Esophagus squamous epithelium (tissue), 5 donors: Measurements from ENCODE around the gene FZD10. TPM values are rescaled to one million over a fixed set of nuclear protein-coding genes. Genes with fewer than 3 reads are reported as not detected.

ENCODE experiments used
- DNase-seq: peaks from one replicate; lab custom pipeline; 2025; lab: John Stamatoyannopoulos, UW
- H3K27ac ChIP-seq, 4 donors: fragments of 200-600 bp; sonication (generic); one replicate each; pipeline ENCODE4 v1.5.1; 2016 to 2019; ENCODE audit warnings: mild to moderate bottlenecking in 1 of 4
- H3K27me3 ChIP-seq, 4 donors: fragments of 200-600 bp; sonication (generic); 1 replicate in 3 of 4; 2 replicates in 1 of 4; pipeline versions ENCODE4 v1.5.1 to v1.6.0; 2017 to 2021; ENCODE audit warnings: antibody characterized with exemption in 1 of 4
- H3K36me3 ChIP-seq, 3 donors: fragments of 200-600 bp; sonication (generic); one replicate each; pipeline ENCODE4 v1.5.1; 2016 to 2019
- H3K4me1 ChIP-seq, 3 donors: fragments of 200-600 bp; sonication (generic); one replicate each; pipeline ENCODE4 v1.5.1; 2017 to 2019
- H3K4me3 ChIP-seq, 4 donors: fragments of 200-600 bp; sonication (generic); 1 replicate in 3 of 4; 2 replicates in 1 of 4; pipeline ENCODE4 v1.5.1; 2016 to 2019; ENCODE audit warnings: mild to moderate bottlenecking in 2 of 4, moderate library complexity in 1 of 4
- H3K9me3 ChIP-seq, 3 donors: fragments of 200-600 bp; sonication (generic); one replicate each; pipeline ENCODE4 v1.5.1; 2016 to 2019
- CTCF ChIP-seq, 6 experiments: fragments of 450-650 bp in 4 of 6; fragments of 200-600 bp in 2 of 6; sonication (generic) in 2 of 6; IDR thresholded peaks; one replicate each; pipeline ENCODE4 v1.5.1; 2016 to 2019; ENCODE audit warnings: antibody characterized with exemption in 6 of 6, mild to moderate bottlenecking in 4 of 6, moderate library complexity in 4 of 6
- POLR2A ChIP-seq, 4 donors: fragments of 450-650 bp; IDR thresholded peaks; one replicate each; pipeline ENCODE4 v1.6.1; 2017; ENCODE audit warnings: antibody characterized with exemption in 4 of 4, mild to moderate bottlenecking in 4 of 4, moderate library complexity in 3 of 4
- WGBS, 2 donors: methylation state at CpG; one replicate each; pipeline ENCODE4 v1.1.5; 2018; 5-methylcytosine and 5-hydroxymethylcytosine counted together
- intact Hi-C: fragments of 100-400 bp; cut with DNase I; formaldehyde crosslinking; loops from one replicate; pipeline ENCODE4 v1.15.0; 2022
- total RNA-seq, 4 donors: library from RNA; depleted of rRNA; stranded (reverse); fragments of >200 nt; gene quantifications; one replicate each; pipeline ENCODE4 v1.1.0, GENCODE V29; 2016
- donor health status: DM: yes; HTN: yes; CAD: no.

FZD10 gene
- total RNA-seq, 4 donors from 2014 or later, result 7.2 to 16.3 (median 11.6) TPM

GRCh38 chr12:130163461-130164215 is 1.4 kb downstream of the FZD10 start:
- H3K27ac ChIP-seq, result peak overlapping the region in 1 of 4 donors; percentile 87
- H3K36me3 ChIP-seq, result peaks cover 0 to 5% (median 0%) of the 10 kb centered on the region in 3 donors
- intact Hi-C loops, result no loop called here
- H3K4me3 ChIP-seq, result peak overlapping the region; percentile 67 to 72 (median 70)
- H3K9me3 ChIP-seq, result no peaks in the 10 kb centered on the region
- WGBS, 2 donors, result 54 to 73% methylated on average over 14 to 24 of the region's 71 CpGs
- DNase-seq, result no peak
- peaks cover 16 to 74% (median 21%) of the 10 kb centered on the region in 3 donors for H3K4me1 ChIP-seq
- H3K27me3 ChIP-seq, result peaks cover 0 to 70% (median 3%) of the 10 kb centered on the region in 4 donors
- TF ChIP-seq POLR2A (IDR thresholded peaks at IDR 0.05) (no peak), CTCF (IDR thresholded peaks at IDR 0.05) (no peak)

- Histone ChIP-seq H3K27me3 (peaks cover 0 to 70% (median 3%) of the 10 kb centered on the region in 4 donors), H3K9me3 (no peaks in the 10 kb centered on the region), H3K27ac (no peak overlapping the region), H3K4me1 (peaks cover 16 to 74% (median 21%) of the 10 kb centered on the region in 3 donors), H3K4me3 (peak overlapping the region in 1 of 4 donors; percentile 71), H3K36me3 (peaks cover 0 to 5% (median 0%) of the 10 kb centered on the region in 3 donors)
- WGBS, 2 donors, result 60 to 83% methylated on average over 1 to 4 of the region's 18 CpGs
- DNase-seq, result no peak
- intact Hi-C loops, result no loop called here
- no peak for TF ChIP-seq POLR2A (IDR thresholded peaks at IDR 0.05)
- no peak for TF ChIP-seq CTCF (IDR thresholded peaks at IDR 0.05)
Measured at GRCh38 chr12:130164216-130164542, 1.9 kb downstream of the FZD10 start.

GRCh38 chr12:130164936-130165335 is 2.7 kb downstream of the FZD10 start:
- Histone ChIP-seq H3K4me1 (peaks cover 16 to 71% (median 21%) of the 10 kb centered on the region in 3 donors), H3K4me3 (no peak overlapping the region), H3K36me3 (peaks cover 0 to 5% (median 0%) of the 10 kb centered on the region in 3 donors), H3K27ac (peak overlapping the region in 1 of 4 donors; percentile 9), H3K9me3 (no peaks in the 10 kb centered on the region), H3K27me3 (peaks cover 0 to 63% (median 3%) of the 10 kb centered on the region in 4 donors)
- no peak for DNase-seq
- 44 to 52% methylated on average over 5 of the region's 5 CpGs for WGBS, 2 donors
- intact Hi-C loops, result no loop called here
- no peak for TF ChIP-seq POLR2A (IDR thresholded peaks at IDR 0.05)
- TF ChIP-seq CTCF (IDR thresholded peaks at IDR 0.05), result no peak

- H3K4me3 ChIP-seq, result no peak overlapping the region
- intact Hi-C loops, result no loop called here
- TF ChIP-seq CTCF (IDR thresholded peaks at IDR 0.05), result no peak
- no peak for TF ChIP-seq POLR2A (IDR thresholded peaks at IDR 0.05)
- WGBS, 2 donors, result 62 to 100% methylated on average over 1 to 2 of the region's 2 CpGs
- H3K36me3 ChIP-seq, result peaks cover 0 to 5% (median 0%) of the 10 kb centered on the region in 3 donors
- H3K9me3 ChIP-seq, result no peaks in the 10 kb centered on the region
- peaks cover 0 to 51% (median 1%) of the 10 kb centered on the region in 4 donors for H3K27me3 ChIP-seq
- no peak for DNase-seq
- peaks cover 7 to 57% (median 17%) of the 10 kb centered on the region in 3 donors for H3K4me1 ChIP-seq
- no peak overlapping the region for H3K27ac ChIP-seq
Measured at GRCh38 chr12:130166306-130166705, 4.0 kb downstream of the FZD10 start.

GRCh38 chr12:130167537-130167936 is 5.3 kb downstream of the FZD10 start:
- H3K4me3 ChIP-seq, result no peak overlapping the region
- no peak overlapping the region for H3K27ac ChIP-seq
- DNase-seq, result no peak
- H3K9me3 ChIP-seq, result no peaks in the 10 kb centered on the region
- WGBS, 2 donors, result 81% methylated on average over 1 of the region's 1 CpG
- H3K36me3 ChIP-seq, result peaks cover 0 to 5% (median 0%) of the 10 kb centered on the region in 3 donors
- intact Hi-C loops, result no loop called here
- TF ChIP-seq POLR2A (IDR thresholded peaks at IDR 0.05) (no peak), CTCF (IDR thresholded peaks at IDR 0.05) (no peak)
- peaks cover 0 to 51% (median 0%) of the 10 kb centered on the region in 4 donors for H3K27me3 ChIP-seq
- H3K4me1 ChIP-seq, result peaks cover 7 to 49% (median 9%) of the 10 kb centered on the region in 3 donors
